GM21576 (cell line): Measurements from ENCODE around the gene PRKAA1.
"Not testable (repeated sequence)": the region's sequence is repeated elsewhere in the genome, so short reads cannot be mapped to it uniquely, and the experiment has no call there.

Experiments used
- ATAC-seq: cut with Tn5 transposase; IDR thresholded peaks from one replicate; pipeline ENCODE4 v1.9.1; 2021; ENCODE audit warnings: mild to moderate bottlenecking, moderate library complexity; ENCODE audit not compliant: unreplicated experiment

Gene PRKAA1

DNA sequence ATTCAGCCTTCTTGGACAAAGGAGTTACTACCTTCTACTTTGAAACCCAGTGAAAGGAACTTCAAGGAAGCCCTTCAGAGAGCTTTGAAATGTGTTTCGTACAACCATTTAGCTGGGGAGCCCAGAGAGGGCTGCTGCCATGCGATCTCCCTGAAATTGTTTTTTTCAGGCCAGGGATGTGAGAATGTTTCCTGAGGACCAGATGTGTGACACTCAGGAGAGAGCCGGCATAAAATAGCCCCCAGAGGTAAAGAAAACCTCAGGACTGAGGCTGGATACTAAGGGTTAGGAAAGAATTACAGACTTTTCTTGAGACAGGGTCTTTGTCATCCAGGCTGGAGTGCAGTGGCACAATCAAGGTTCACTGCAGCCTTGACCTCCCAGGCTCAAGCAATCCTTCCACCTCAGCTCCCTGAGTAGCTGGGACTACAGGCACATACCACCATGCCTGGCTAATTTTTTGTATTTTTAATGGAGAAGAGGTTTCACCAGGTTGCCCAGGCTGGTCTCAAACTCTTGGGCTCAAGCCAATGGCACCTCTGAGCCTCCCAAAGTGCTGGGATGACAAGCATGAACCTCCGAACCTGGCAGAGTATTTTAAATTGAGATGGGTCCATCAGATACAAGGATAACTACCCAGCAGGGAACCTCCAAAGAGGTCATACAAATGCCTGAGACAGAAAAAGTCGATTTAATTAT is 28.5 kb upstream of the PRKAA1 start:
- ATAC-seq, result no peak

DNA sequence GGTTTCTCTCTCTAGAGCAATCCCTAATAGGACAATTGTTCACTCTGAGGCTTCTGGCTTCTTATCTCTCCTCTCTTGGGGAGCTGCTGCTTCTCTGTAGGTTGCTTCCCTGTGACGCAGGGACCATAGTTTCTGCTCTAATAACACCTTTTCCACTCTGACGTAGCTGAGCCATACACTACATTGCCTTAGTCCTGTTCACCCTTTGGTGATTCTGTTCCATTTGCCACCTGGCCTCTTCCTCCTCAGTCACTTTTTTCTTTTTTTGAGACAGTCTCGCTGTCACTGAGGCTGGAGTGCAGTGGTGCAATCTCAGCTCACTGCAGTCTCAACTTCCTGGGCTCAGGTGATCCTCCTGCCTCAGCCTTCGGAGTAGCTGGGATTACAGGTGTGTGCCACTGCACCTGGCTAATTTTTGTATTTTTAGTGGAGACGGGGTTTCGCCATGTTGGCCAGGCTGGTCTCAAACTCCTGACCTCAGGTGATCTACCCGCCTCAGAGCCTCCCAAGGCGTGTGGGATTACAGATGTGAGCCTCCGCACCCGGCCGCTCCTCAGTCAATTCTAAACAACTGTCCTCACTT is 27.4 kb upstream of the PRKAA1 start:
- ATAC-seq, result not testable (repeated sequence)

DNA sequence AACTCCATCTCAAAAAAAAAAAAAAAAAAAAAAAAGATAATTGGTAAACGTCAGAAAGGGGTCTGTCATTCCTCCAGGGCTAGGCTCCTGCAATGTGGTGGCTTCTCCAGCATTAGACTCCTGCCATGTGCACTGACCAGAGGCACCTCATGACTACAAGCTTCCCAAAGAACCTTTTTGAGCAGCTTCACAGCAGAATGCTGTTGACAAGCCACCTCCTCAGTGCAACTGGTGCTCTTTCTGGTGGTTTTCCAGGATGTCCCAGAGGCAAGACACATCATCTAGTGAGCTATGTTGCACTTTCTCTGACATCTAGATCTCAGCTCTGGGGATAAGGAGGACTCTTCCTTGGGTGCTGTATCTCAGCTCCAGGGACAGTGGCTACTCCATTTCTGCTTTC is 25.3 kb upstream of the PRKAA1 start:
- no peak for ATAC-seq

DNA sequence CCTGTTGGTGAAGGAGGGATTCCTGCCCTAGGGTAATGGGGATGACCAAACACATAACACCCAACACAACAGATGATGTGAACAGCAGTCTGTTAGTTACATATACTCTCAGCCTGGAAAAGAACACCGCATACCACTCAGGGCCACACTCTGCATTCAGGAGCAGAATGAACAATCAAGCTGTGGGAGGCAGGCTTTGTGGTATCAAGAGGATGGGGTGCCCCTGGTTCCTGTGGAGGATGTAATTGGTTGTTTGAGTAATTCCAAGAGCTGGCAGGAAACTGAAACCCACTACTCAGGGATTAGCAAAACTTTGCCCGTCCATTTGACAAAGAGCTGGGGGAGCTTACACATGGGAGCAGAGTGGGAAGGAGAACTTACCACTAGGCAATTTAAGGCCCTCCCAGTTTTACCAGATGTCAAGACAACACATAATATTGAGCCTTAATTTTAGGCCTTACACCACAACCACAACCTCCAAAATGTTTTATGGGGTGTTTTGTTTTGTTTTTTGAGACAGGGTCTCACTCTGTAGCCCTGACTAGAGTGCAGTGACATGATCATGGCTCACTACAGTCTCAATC is 15.6 kb upstream of the PRKAA1 start:
- no peak for ATAC-seq

DNA sequence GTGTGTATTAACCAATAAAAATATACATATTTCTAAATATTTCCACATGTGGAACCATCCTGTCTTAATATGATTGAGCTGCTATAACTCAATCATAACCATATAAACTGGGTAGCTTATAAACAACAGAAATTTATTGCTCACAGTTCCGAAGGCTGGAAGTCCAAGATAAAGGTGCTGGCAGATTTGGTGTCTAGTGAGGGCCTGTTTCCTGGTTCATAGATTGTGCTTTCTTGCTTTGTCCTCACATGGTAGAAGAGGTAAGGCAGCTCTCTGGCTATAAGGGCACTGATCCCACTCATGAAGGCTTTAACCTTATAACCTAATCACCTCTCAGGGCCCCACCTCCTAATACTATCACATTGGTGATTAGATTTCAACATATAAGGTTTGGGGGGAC is 14.0 kb upstream of the PRKAA1 start:
- ATAC-seq, result no peak

- ATAC-seq, result no peak
Measured at GRCh38 chr5:40801771-40802562, 3.8 kb upstream of the PRKAA1 start.

- ATAC-seq, result no peak
Measured at GRCh38 chr5:40799258-40799657, 1.1 kb upstream of the PRKAA1 start.

DNA sequence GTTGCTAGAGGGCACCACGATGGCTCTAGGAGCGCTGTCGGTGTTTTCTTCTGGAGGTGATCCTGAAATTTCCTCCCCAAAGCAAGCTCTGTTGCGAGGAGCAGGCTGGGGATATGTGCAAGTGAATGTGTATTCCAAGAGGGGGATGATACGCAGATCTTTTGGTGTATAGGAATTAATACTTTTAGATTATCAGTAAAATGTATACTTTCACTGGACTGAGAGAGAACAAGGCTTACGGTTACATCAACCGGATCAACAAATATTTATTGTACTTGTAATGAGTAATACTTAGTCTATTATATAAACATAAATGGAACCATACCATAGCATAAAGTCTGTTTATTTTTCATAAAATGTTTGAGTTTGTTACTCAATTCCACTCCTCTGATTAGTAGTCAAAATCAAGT is 632 bp upstream of the PRKAA1 start:
- no peak for ATAC-seq

GRCh38 chr5:40797273-40798011 is 732 bp downstream of the PRKAA1 start:
- ATAC-seq, result peak; percentile 41

DNA sequence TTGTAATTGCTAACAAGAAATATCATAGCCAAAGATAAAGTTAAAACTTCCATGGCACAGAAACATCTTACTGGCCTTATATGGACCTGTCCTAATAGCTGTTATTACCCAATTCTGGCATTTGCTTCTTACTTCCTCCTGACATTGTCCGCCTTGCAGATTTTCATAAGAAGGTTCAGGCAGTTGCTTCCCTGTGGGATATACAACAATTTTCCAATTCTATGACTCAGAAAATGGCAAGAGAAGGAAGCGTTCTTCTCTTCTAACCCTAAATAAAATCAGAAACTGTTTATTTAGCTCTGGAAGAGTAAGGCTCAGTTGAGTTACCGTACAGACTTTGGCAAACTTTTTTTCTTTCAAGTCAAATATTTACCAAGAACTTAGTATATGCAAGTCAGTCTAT is 1.7 kb downstream of the PRKAA1 start:
- ATAC-seq, result no peak

DNA sequence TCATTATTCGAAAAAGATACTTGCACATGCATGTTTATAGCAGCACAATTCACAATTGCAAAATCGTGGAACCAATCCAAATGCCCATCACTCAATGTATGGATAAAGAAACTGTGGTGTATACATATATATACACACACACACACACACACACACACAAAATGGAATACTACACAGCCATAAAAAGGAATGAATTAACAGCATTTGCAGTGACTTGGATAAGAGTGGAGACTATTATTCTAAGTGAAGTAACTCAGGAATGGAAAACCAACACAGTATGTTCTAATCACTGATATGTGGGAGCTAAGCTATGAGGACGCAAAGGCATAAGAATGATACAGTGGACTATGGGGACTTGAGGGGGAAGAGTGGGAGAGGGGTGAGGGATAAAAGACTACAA is 3.3 kb downstream of the PRKAA1 start:
- ATAC-seq, result not testable (repeated sequence)

DNA sequence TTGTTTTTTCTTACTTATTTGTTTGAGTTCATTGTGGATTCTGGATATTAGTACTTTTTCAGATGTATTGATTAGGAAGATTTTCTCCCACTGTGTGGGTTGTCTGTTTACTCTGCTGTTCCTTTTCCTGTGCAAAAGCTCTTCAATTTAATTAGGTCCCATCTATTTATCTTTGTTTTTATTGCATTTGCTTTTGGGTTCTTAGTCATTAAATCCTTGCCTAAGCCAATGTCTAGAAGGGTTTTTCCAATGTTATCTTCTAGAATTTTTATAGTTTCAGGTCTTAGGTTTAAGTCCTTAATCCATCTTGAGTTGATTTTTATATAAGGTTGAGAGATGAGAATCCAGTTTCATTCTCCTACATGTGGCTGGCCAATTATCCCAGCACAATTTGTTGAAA is 3.8 kb downstream of the PRKAA1 start:
- ATAC-seq, result not testable (repeated sequence)

DNA sequence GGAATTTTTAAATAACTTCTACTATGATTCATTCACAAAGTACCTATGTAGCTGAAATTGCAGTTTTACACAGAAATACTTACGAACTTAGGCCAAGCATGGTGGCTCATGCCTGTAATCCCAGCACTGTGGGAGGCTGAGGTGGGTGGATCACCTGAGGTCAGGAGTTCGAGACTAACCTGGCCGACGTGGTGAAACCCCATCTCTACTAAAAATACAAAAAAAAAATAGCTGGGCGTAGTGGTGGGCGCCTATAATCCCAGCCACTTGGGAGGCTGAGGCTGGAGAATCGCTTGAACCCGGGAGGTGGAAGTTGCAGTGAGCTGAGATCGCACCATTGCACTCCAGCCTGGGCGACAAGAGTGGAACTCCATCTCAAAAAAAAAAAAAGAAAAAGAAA is 5.5 kb downstream of the PRKAA1 start:
- not testable (repeated sequence) for ATAC-seq

DNA sequence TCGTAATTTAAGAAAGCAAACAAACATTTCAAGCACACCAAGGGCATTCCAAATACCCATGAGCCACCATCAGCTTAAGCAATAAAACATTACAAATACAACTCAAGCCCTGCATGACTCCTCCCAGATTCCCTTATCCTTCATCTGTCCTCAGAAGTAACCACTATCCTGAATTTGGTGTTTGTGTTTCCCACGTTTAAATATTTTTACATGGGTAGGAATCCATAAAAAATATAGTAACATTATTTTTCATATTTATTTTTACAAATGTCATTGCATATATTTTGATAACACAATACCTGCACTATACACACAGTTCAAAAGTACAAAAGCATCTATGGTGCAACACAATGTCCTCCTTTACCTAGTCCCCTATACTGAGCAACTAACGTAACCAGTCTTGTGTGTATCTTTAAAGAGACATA is 6.4 kb downstream of the PRKAA1 start:
- ATAC-seq, result no peak

DNA sequence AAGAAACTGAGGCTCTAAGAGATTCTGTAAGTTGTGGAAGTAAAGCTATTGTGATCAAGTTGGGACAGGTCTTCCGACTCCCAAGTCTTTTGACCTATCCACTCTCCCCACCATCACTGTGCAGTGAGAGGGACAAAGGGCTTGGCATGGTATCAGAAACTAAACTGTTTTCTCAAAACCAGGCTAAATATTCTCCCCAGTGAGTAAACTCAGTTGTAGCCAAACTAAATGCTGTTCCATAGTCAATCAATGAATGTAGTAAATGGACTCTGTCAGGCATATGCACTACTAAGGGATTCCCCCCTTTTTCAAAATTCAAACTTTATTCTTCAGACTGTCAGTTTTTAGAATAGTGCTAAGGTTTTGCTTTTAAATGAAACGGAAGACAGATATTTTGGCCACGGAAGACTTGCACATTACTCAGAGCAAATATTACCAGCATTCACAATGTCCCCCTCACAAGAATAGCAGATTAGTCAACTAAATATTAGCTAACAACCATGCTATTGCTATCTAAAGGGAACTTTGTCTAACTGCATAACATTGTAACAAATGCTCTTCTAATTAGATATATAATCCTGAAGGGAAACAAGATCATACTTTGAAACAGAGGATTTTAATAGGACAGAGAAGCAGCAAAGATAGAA is 7.1 kb downstream of the PRKAA1 start:
- ATAC-seq, result no peak

- ATAC-seq, result not testable (repeated sequence)
Measured at GRCh38 chr5:40788941-40789340, 9.2 kb downstream of the PRKAA1 start.

DNA sequence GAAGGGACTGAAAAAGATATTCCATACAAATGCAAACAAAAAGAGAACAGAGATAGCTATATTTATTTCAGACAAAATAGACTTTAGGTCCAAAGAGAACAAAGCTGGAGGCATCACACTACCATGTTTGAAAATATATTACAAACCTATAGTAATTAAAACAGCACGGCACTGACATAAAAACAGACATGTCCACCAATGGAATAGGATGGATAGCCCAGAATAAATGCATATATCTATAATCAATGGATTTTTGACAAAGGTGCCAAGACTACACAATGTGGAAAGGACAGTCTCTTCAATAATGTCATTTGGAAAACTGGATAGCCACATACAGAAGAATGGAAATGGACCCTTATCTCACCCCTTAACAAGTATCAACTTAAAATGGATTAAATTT is 10.2 kb downstream of the PRKAA1 start:
- ATAC-seq, result no peak

GRCh38 chr5:40786664-40787063 is 11.5 kb downstream of the PRKAA1 start:
- not testable (repeated sequence) for ATAC-seq

GRCh38 chr5:40784916-40785315 is 13.3 kb downstream of the PRKAA1 start:
- no peak for ATAC-seq

GRCh38 chr5:40784027-40784653 is 14.0 kb downstream of the PRKAA1 start:
- ATAC-seq, result no peak
